Upper lobe of right lung (tissue), 1 donor: ENCODE data around the gene KIAA0408. TPM values are rescaled to one million over a fixed set of nuclear protein-coding genes. Genes with fewer than 3 reads are reported as not detected.

ENCODE experiments used
- ATAC-seq: fragments of 200-7000 bp; cut with Tn5 transposase; one replicate; pipeline ENCODE4 v1.9.1; 2020; ENCODE audit warnings: mild to moderate bottlenecking, moderate library complexity
- DNase-seq: peaks from one replicate; pipeline ENCODE4 v3.0.0-alpha.2; 2020
- H3K27ac ChIP-seq: fragments of 200-600 bp; one replicate; pipeline ENCODE4 v1.8.0; 2022
- H3K27me3 ChIP-seq: fragments of 200-600 bp; one replicate; pipeline ENCODE4 v1.8.0; 2022; ENCODE audit warnings: mild to moderate bottlenecking
- H3K36me3 ChIP-seq: fragments of 200-600 bp; one replicate; pipeline ENCODE4 v1.8.0; 2022
- H3K4me1 ChIP-seq: fragments of 200-600 bp; one replicate; pipeline ENCODE4 v1.8.0; 2022
- H3K4me3 ChIP-seq: fragments of 200-600 bp; one replicate; pipeline ENCODE4 v1.8.0; 2022; ENCODE audit warnings: mild to moderate bottlenecking
- H3K9me3 ChIP-seq: fragments of 200-600 bp; one replicate; pipeline ENCODE4 v1.8.0; 2022
- intact Hi-C: fragments of 100-400 bp; cut with DNase I; formaldehyde crosslinking; loops from one replicate; pipeline ENCODE4 v1.11.0; 2022
- long read RNA-seq: library from polyadenylated mRNA; unstranded; transcript quantifications from one replicate; pipeline ENCODE4 v2.0.0, GENCODE V29; 2021
- total RNA-seq: library from RNA; stranded (reverse); fragmentation: NEBNext Ultra II Directional; extraction: Animal tissue kit (Norgen Biotek cat#: 25700); gene quantifications from one replicate; pipeline ENCODE4 v1.2.1, GENCODE V29; 2021
- TF ChIP-seq, protein P1 (sequence below): fragments of 200-600 bp; IDR thresholded peaks from one replicate; pipeline ENCODE4 v1.8.0; 2022; ENCODE audit warnings: antibody characterized with exemption
- donor health status: DM: no; HTN: yes; CAD: no; lungs with severe emphysema.

Gene KIAA0408
- total RNA-seq, result 55.0 TPM
- long read RNA-seq, full-length matches to known transcripts, result 6 of 13 reads
- long read RNA-seq, partial matches to known transcripts, result 4 of 13 reads
- long read RNA-seq, other reads (novel, unspliced or antisense), result 3 of 13 reads

GRCh38 chr6:127459231-127459641 lies at the start of gene KIAA0408:
Gene KIAA0408, minus strand, starts transcription at chr6:127459389. Its CDS starts 5,408 bp downstream, at chr6:127453981.
- TF ChIP-seq, protein P1, sequence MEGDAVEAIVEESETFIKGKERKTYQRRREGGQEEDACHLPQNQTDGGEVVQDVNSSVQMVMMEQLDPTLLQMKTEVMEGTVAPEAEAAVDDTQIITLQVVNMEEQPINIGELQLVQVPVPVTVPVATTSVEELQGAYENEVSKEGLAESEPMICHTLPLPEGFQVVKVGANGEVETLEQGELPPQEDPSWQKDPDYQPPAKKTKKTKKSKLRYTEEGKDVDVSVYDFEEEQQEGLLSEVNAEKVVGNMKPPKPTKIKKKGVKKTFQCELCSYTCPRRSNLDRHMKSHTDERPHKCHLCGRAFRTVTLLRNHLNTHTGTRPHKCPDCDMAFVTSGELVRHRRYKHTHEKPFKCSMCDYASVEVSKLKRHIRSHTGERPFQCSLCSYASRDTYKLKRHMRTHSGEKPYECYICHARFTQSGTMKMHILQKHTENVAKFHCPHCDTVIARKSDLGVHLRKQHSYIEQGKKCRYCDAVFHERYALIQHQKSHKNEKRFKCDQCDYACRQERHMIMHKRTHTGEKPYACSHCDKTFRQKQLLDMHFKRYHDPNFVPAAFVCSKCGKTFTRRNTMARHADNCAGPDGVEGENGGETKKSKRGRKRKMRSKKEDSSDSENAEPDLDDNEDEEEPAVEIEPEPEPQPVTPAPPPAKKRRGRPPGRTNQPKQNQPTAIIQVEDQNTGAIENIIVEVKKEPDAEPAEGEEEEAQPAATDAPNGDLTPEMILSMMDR, result no peak
- H3K27me3 ChIP-seq, result no peaks in the 10 kb centered on the region
- H3K4me1 ChIP-seq, result peaks cover 18% of the 10 kb centered on the region
- intact Hi-C loops, result no loop called here
- no peaks in the 10 kb centered on the region for H3K9me3 ChIP-seq
- DNase-seq, result peak; percentile 73
- H3K27ac ChIP-seq, result peak within 1 kb of the TSS; percentile 78
- H3K36me3 ChIP-seq, result no peaks in the 10 kb centered on the region
- peak; percentile 88 for ATAC-seq
- peak within 1 kb of the TSS; percentile 53 for H3K4me3 ChIP-seq

DNA sequence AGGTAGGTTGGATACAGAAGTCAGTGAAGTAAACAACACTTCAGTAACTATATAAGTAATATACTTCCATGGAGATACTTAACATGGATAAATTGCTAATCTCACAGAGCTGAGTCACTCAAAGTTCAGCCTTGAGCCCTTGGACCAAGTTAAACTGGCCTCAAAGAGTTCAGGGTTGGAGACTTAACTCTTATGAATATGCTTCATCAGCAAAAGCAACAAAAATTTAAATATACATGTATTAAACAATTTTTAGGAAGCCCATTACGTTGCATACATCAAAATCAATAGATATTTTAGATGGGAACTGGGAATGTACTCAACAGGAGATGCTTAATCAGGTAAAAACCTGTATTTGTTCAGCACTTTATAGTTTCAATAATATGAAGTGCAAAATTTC lies 47.7 kb upstream of the KIAA0408 start:
- no peak overlapping the region for H3K4me3 ChIP-seq
- TF ChIP-seq, protein P1, result no peak
- H3K4me1 ChIP-seq, result no peaks in the 10 kb centered on the region
- ATAC-seq (no peak), DNase-seq (no peak)
- no peaks in the 10 kb centered on the region for H3K9me3 ChIP-seq
- intact Hi-C loops, result no loop called here
- no peaks in the 10 kb centered on the region for H3K36me3 ChIP-seq
- H3K27me3 ChIP-seq, result no peaks in the 10 kb centered on the region
- H3K27ac ChIP-seq, result no peak overlapping the region

GRCh38 chr6:127503022-127503421 lies 43.8 kb upstream of the KIAA0408 start:
- H3K36me3 ChIP-seq, result no peaks in the 10 kb centered on the region
- TF ChIP-seq, protein P1, result no peak
- H3K27me3 ChIP-seq, result no peaks in the 10 kb centered on the region
- H3K4me1 ChIP-seq, result no peaks in the 10 kb centered on the region
- no peak overlapping the region for H3K4me3 ChIP-seq
- H3K9me3 ChIP-seq, result no peaks in the 10 kb centered on the region
- no peak for ATAC-seq
- H3K27ac ChIP-seq, result no peak overlapping the region
- intact Hi-C loops, result no loop called here
- no peak for DNase-seq

DNA sequence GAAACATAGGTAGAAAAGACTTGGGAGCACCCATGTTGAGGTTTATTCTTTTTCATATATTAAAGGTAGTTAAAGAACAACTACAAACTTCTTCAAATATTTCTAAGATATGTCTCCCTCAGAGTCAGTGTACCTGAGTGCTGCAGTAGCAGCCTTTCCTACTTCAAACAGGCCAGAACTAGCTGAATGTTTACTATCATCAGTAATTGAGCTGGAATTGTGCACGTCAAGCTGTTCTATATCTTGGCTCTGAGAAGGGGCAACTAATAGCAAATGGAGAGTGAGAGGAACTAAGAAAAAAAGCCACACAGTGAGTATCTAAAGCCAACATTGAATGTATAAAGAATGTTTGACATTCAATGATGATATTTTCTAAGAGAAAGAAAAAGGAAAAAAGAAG lies 38.2 kb upstream of the KIAA0408 start:
- H3K27ac ChIP-seq, result no peak overlapping the region
- no peaks in the 10 kb centered on the region for H3K4me1 ChIP-seq
- TF ChIP-seq, protein P1, result no peak
- no peak for DNase-seq
- intact Hi-C loops, result no loop called here
- no peak overlapping the region for H3K4me3 ChIP-seq
- no peaks in the 10 kb centered on the region for H3K36me3 ChIP-seq
- no peaks in the 10 kb centered on the region for H3K9me3 ChIP-seq
- H3K27me3 ChIP-seq, result no peaks in the 10 kb centered on the region
- ATAC-seq, result no peak

DNA sequence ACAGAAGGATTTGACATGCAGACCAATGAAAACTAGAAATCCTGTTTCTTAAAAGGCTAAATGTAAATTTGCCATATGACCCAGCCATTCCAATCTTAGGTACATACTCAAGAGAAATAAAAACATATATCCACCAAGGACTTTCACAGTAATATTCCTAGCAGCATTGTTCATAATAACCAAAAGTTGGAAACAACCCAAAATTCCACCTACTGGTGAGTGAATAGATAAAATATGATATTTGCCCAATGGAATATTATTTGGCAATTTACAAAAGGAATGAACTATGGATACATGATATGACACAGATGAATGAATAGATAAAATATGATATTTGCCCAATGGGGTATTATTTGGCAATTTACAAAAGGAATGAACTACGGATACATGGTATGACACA lies 37.3 kb upstream of the KIAA0408 start:
- Histone ChIP-seq H3K27me3 (no peaks in the 10 kb centered on the region), H3K4me1 (no peaks in the 10 kb centered on the region), H3K4me3 (no peak overlapping the region), H3K36me3 (no peaks in the 10 kb centered on the region), H3K27ac (no peak overlapping the region), H3K9me3 (no peaks in the 10 kb centered on the region)
- intact Hi-C loops, result no loop called here
- ATAC-seq, result no peak
- DNase-seq, result no peak
- TF ChIP-seq, protein P1, result no peak

GRCh38 chr6:127494240-127494767 lies 35.1 kb upstream of the KIAA0408 start:
- intact Hi-C loops, result no loop called here
- no peak for ATAC-seq

More at GRCh38 chr6:127494240-127494767, 35.1 kb upstream of the KIAA0408 start:
- no peaks in the 10 kb centered on the region for H3K4me1 ChIP-seq
- H3K4me3 ChIP-seq, result no peak overlapping the region
- DNase-seq, result no peak
- no peaks in the 10 kb centered on the region for H3K36me3 ChIP-seq
- no peak overlapping the region for H3K27ac ChIP-seq
- TF ChIP-seq, protein P1, result no peak
- no peaks in the 10 kb centered on the region for H3K27me3 ChIP-seq
- no peaks in the 10 kb centered on the region for H3K9me3 ChIP-seq
